ENCODE results near the gene SPG11. TPM values are rescaled to one million over a fixed set of nuclear protein-coding genes. Genes with fewer than 3 reads are reported as not detected.
"Not testable (repeated sequence)": the region's sequence is repeated elsewhere in the genome, so short reads cannot be mapped to it uniquely, and the experiment has no call there.

The SPG11 gene
- total and polyA plus RNA-seq, 8 donors = 72.6 to 92.5 (median 83.2) TPM

DNA sequence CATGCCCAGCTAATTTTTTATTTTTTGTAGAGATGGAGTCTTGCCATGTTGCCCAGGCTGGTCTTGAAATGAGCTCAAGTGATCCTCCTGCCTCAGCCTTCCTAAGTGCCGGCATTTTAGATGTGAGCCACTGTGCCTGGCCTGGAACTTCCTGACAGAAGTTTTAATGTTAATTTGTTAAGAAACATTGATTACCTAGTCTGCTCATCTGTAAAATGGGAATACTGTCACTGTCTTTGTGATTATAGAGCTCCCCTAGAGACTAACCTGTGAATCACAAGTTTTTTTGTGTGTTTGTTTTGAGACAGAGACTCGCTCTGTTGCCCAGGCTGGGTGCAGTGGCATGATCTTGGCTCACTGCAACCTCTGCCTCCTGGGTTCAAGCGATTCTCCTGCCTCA is 130.8 kb downstream of the SPG11 start:
- DNase-seq (no peak), ATAC-seq (no peak)
- Histone ChIP-seq H3K4me1 (peaks cover 0 to 15% of the 10 kb centered on the region in 2 donors), H3K27me3 (no peaks in the 10 kb centered on the region), H3K4me3 (no peak overlapping the region), H3K36me3 (peaks cover 0 to under 1% of the 10 kb centered on the region in 2 donors), H3K27ac (no peak overlapping the region), H3K9me3 (no peaks in the 10 kb centered on the region)
- TF ChIP-seq, protein P1, sequence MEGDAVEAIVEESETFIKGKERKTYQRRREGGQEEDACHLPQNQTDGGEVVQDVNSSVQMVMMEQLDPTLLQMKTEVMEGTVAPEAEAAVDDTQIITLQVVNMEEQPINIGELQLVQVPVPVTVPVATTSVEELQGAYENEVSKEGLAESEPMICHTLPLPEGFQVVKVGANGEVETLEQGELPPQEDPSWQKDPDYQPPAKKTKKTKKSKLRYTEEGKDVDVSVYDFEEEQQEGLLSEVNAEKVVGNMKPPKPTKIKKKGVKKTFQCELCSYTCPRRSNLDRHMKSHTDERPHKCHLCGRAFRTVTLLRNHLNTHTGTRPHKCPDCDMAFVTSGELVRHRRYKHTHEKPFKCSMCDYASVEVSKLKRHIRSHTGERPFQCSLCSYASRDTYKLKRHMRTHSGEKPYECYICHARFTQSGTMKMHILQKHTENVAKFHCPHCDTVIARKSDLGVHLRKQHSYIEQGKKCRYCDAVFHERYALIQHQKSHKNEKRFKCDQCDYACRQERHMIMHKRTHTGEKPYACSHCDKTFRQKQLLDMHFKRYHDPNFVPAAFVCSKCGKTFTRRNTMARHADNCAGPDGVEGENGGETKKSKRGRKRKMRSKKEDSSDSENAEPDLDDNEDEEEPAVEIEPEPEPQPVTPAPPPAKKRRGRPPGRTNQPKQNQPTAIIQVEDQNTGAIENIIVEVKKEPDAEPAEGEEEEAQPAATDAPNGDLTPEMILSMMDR (IDR thresholded peaks at IDR 0.05) = no peak
- intact Hi-C loops (cut with DNase I) = no loop called here

DNA sequence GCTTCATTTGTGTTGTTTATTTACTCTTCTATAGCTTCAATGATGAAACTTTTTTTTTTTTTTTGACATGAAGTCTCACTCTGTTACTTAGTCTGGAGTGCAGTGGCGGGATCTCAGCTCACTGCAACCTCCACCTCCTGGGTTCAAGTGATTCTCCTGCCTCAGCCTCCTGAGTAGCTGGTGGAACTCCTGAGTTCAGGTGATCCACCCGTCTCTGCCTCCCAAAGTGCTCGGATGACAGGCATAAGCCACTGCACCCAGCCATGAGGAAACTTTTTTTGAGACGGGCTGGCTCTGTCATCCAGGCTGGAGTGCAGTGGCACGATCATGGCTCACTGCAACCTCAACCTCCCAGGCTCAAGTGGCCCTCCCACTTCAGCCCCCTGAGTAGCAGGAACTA is 131.2 kb downstream of the SPG11 start:
- ATAC-seq; H3K27ac ChIP-seq; intact Hi-C loops (cut with DNase I): not testable (repeated sequence)

DNA sequence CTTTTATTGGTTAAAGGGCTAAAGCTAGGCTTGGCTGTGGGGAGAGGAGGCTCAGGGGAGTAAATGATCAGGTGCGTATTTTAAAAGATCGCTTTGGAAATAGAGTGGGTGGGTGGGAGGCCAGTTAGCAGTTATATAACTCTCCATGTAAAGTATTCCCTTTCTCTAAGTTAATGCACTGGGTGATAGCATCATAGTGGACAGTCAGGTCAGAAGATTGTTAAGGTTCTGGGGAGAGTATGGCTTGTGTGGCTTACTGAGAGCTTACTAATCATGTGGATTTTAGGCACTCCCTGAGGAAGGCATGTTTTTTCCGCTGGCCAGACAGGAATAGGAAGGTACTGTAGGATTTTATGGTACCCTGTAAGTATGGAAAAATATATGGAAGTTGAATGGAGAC is 132.8 kb downstream of the SPG11 start:
- Histone ChIP-seq H3K27me3 (no peaks in the 10 kb centered on the region), H3K36me3 (peaks cover 0 to 5% of the 10 kb centered on the region in 2 donors), H3K27ac (no peak overlapping the region), H3K4me1 (peaks cover 0 to 9% of the 10 kb centered on the region in 2 donors), H3K4me3 (no peak overlapping the region), H3K9me3 (no peaks in the 10 kb centered on the region)
- ATAC-seq (no peak), DNase-seq (no peak)
- intact Hi-C loops (cut with DNase I) = no loop called here
- TF ChIP-seq, protein P1 (IDR thresholded peaks at IDR 0.05) = no peak

More for the DNA sequence above, 131.2 kb downstream of the SPG11 start:
- H3K36me3 ChIP-seq, DNase-seq, H3K9me3 ChIP-seq, H3K4me3 ChIP-seq, H3K27me3 ChIP-seq: not testable (repeated sequence)
- peaks cover 0 to 15% of the 10 kb centered on the region in 2 donors for H3K4me1 ChIP-seq

DNA sequence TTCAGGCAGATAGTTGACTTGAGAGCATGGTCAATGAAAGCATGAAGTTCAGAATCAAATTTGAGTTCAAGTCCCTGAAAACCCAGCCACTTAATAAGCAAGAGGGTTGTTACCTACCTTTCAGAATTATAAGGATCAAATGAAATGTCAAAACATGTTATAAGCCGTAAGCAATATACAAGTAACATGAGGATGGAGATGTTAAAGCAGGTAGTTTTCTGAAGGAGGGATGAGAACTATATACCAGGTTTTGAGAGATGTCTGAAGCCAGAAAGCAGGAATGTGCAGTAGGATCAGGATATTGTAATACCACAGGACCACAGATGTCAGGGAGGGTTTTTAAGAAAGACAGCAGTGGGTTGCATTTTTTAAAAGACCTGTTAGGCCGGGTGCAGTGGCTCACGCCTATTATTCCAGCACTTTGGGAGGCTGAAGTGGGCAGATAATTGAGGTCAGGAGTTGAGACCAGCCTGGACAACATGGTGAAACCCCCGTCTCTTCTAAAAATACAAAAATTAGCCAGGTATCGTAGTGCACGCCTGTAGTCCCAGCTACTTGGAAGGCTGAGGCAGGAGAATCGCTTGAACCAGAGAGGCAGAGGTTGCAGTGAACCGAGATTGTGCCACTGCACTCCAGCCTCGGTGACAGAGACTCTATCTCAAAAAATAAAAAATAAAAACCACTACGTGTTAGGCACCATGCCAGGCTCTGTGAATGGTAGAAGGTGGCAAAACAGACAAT is 133.4 kb downstream of the SPG11 start:
- intact Hi-C loops (cut with DNase I) = no loop called here
- TF ChIP-seq, protein P1 (IDR thresholded peaks at IDR 0.05) = no peak

DNA sequence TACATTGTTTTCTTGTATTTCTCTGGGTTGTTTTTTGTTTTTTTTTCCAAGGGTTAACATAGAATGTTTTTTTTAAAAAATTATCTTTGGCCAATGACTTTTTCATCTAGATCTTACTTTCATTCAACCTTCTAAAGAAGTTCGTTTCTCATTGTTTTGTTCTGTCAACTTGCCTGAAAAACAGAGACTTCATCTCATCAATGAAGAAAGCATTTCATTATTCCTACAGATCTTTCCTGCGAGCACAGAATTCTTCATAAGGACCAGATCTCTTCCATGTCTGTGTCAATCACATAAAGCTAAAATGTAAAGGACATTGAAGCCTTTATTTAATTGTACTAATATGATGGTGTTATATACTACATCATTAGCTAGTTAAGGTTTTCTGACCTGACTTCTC is 136.2 kb downstream of the SPG11 start:
- H3K9me3 ChIP-seq = no peaks in the 10 kb centered on the region
- H3K36me3 ChIP-seq = peaks cover 0 to 39% of the 10 kb centered on the region in 2 donors
- H3K4me1 ChIP-seq = no peaks in the 10 kb centered on the region
- no peaks in the 10 kb centered on the region for H3K27me3 ChIP-seq
- no peak overlapping the region for H3K4me3 ChIP-seq
- TF ChIP-seq, protein P1 (IDR thresholded peaks at IDR 0.05) = no peak
- H3K27ac ChIP-seq = no peak overlapping the region
- intact Hi-C loops (cut with DNase I) = no loop called here
- DNase-seq (no peak), ATAC-seq (no peak)

More for the DNA sequence above, 133.4 kb downstream of the SPG11 start:
- DNase-seq = no peak
- ATAC-seq = no peak
- Histone ChIP-seq H3K9me3 (no peaks in the 10 kb centered on the region), H3K4me3 (no peak overlapping the region), H3K27ac (no peak overlapping the region), H3K4me1 (peaks cover 0 to 3% of the 10 kb centered on the region in 2 donors), H3K27me3 (no peaks in the 10 kb centered on the region), H3K36me3 (peaks cover 0 to 11% of the 10 kb centered on the region in 2 donors)

Measured in left lung (tissue), 10 donors.